WI38 (cell line): ENCODE data around the gene B3GAT1.

Source experiments
- H3K4me3 ChIP-seq: 2 replicates; pipeline ENCODE4 v1.5.1; 2011; ENCODE audit warnings: low read depth, mild to moderate bottlenecking, control low read depth, low read length
- TF ChIP-seq, protein P1 (sequence below): IDR thresholded peaks from 2 replicates; pipeline ENCODE4 v1.5.1; 2012; ENCODE audit warnings: low read depth, mild to moderate bottlenecking, control low read depth, low read length

The B3GAT1 gene

DNA sequence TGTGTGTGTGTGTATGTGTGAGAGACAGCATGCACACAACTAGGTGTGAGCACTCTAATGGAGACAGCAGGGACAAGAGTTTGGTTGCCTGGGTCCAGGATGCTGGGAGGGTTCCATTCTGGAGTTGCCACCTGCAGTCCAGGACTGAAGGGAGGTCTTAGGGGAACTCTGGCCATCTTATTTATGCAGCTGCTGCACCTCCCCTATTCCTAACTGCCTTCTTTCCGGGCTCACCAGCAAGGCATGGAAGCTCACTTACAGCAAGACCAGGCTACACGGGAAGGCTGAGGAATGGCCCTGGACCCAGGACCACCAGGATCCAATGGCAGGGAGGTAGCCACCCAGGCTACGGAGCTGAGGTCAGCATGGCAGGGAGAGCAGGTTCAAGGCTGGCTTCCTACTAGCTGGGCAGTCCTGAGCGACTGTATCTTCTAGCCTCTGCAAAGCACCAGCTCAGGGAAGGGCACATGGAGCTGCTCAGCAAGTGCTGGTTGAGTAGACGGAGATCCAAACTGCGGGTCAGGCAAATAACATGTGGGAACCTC lies 42.2 kb upstream of the B3GAT1 start:
- TF ChIP-seq, protein P1, sequence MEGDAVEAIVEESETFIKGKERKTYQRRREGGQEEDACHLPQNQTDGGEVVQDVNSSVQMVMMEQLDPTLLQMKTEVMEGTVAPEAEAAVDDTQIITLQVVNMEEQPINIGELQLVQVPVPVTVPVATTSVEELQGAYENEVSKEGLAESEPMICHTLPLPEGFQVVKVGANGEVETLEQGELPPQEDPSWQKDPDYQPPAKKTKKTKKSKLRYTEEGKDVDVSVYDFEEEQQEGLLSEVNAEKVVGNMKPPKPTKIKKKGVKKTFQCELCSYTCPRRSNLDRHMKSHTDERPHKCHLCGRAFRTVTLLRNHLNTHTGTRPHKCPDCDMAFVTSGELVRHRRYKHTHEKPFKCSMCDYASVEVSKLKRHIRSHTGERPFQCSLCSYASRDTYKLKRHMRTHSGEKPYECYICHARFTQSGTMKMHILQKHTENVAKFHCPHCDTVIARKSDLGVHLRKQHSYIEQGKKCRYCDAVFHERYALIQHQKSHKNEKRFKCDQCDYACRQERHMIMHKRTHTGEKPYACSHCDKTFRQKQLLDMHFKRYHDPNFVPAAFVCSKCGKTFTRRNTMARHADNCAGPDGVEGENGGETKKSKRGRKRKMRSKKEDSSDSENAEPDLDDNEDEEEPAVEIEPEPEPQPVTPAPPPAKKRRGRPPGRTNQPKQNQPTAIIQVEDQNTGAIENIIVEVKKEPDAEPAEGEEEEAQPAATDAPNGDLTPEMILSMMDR: no peak
- no peak overlapping the region for H3K4me3 ChIP-seq

DNA sequence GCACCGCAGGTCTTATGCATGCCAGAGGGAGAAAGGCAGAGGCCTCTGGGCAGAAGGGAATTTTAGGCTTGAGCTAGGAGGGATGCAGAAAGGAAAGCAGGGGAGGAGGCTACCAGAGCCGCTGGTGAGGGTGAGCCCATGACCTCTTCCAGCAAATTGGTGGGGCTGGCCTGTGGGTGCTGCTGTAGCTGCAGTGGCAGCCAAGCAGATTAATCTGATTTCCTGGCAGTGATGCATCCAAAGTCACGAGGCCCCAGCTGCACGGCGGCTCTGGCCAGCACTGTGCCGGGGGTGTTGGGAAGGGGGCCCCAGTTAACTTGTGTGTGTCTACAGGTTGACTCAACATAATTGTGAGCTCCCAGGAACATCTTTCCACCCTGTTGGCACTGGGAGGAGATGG lies 41.4 kb upstream of the B3GAT1 start:
- H3K4me3 ChIP-seq: no peak overlapping the region
- TF ChIP-seq, protein P1: no peak

DNA sequence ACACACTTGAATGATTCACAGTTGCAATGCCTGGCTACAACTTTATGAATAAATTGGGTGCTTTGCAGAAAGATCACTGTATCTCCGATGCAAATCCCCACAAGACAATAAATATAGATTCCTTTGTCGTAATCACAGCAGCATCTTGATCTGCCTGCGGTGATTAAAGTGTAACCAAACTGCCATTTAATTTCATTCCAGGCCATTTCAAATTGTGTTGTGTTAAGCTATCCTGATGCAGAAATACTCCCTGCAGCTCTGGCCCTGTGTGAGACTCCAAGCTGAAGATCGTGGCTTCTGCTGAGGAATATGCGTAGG lies 40.8 kb upstream of the B3GAT1 start:
- H3K4me3 ChIP-seq: no peak overlapping the region
- TF ChIP-seq, protein P1: no peak

DNA sequence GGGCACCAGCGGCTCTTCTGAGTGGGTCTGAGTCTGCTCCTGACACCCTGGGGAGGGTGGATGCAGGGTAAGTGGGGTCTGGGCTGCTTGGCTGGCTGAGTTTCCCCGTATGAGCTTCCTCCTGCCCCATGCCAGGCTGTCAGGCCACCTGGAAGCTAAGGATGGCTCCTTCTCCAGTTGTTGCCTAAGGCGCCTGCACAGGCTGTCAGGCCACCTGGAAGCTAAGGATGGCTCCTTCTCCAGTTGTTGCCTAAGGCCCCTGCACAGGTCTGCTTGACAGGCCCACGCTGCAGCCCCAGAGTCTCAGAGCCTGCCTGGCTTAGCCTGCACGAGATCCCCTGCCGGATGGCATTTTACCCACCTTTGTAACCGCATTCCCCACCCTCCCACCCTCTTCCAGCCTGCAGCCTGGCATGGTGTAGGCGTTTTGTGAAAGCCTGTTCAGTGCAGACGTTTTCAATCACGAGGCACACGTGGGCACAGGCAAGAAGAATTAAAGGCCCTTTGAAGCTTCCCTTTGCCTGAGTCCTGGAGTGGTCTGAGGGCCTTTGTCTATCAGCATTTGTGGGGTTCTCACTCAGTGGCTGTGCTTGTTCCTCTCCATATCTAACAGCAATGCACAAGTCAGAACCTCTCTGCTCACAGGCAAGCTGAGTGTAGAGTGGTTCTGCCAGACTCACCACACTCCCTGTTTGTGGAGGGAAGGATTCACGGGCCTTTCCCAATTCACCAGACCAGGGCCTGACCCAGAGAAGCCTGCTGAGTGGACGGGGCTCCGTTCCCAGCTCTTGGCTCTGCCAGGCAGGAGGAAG lies 40.2 kb upstream of the B3GAT1 start:
- TF ChIP-seq, protein P1: no peak
- no peak overlapping the region for H3K4me3 ChIP-seq

DNA sequence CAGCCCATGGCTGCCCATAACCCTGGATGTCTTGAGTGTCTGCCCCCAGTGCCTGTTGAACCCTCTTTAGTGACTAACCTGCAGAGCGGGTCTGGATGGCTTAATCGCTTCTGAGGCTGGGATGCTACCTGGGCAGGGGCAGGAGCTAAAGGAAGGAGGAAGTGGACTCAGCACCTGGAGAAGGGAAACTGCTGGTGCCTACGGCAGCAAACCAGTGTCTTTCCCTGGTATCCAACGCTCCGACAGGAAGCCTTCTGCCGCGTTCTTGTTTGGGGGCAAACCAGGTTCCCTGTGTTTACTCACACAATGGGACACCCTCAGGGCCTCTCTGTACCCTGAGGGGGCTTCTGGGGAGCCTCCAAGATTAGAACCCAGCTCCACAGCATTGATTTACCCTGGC lies 38.1 kb upstream of the B3GAT1 start:
- TF ChIP-seq, protein P1: no peak
- H3K4me3 ChIP-seq: no peak overlapping the region

DNA sequence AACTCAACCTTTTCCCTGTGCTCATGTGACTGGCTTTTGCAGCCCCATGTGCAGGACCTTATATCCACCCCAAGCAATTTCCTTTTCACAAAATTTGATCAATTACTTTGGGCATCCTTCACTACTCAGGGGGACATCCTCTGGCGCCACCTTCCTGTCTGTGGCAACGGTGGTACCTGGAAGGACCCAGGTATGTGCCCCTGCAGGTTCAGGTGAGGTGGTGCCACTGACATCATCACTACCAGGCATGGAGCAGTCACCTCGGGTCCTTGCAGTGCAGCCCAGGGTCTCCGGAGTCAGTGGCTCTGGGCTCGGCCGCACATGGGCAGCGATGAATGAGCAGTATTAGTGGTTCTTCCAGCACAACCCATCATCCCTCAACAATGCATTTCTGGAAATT lies 37.7 kb upstream of the B3GAT1 start:
- no peak overlapping the region for H3K4me3 ChIP-seq
- TF ChIP-seq, protein P1: no peak

DNA sequence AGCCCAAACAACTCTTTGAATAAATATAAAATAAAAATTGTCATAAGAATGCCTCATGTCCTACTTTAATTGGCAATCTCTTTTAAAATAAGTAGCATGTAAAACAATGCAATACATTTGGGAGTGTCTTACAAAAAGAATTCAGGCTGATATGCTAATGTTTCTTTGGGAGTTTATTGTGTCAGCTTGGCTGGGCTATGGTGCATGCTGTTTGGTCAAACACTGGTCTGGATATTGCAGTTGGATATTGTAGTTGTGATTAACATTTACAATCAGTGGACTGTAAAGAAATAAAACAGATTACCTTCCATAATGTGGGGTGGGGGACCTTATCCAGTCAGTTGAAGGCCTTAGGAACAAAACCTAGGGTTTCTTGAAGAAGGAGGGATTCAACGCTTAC lies 37.0 kb upstream of the B3GAT1 start:
- H3K4me3 ChIP-seq: no peak overlapping the region
- TF ChIP-seq, protein P1: no peak
